NCI-H146 treated with DMSO at 0.1 percent for 48 hours (cell line): ENCODE results near the gene PRAC1.
"Not testable (repeated sequence)": the region's sequence is repeated elsewhere in the genome, so short reads cannot be mapped to it uniquely, and the experiment has no call there.

Source experiments
- DNase-seq: peaks from one replicate; lab custom pipeline; 2025; ENCODE audit not compliant: unreplicated experiment; lab: John Stamatoyannopoulos, UW

PRAC1 gene

GRCh38 chr17:48727415-48728175 lies 5.3 kb upstream of the PRAC1 start:
- DNase-seq, result no peak

GRCh38 chr17:48726916-48727286 lies 4.6 kb upstream of the PRAC1 start:
- DNase-seq, result no peak

- no peak for DNase-seq
Observed at GRCh38 chr17:48726114-48726915, 4.0 kb upstream of the PRAC1 start.

GRCh38 chr17:48725288-48726064 lies 3.2 kb upstream of the PRAC1 start:
- no peak for DNase-seq

GRCh38 chr17:48725004-48725287 lies 2.6 kb upstream of the PRAC1 start:
- no peak for DNase-seq

- DNase-seq, result no peak
Observed at GRCh38 chr17:48724251-48725003, 2.1 kb upstream of the PRAC1 start.

- no peak for DNase-seq
Observed at GRCh38 chr17:48723423-48724250, 1.3 kb upstream of the PRAC1 start.

GRCh38 chr17:48722915-48723422 lies 651 bp upstream of the PRAC1 start, which contains the start of gene PRAC2:
Gene PRAC2 (plus strand): TSS chr17:48723185. CDS start chr17:48724411, 1,226 bp downstream.
- no peak for DNase-seq

- DNase-seq, result no peak
Observed at GRCh38 chr17:48721009-48721402, 1.3 kb downstream of the PRAC1 start.

- no peak for DNase-seq
Observed at GRCh38 chr17:48720266-48721008, 1.9 kb downstream of the PRAC1 start.

- DNase-seq, result no peak
Observed at GRCh38 chr17:48719642-48720265, 2.6 kb downstream of the PRAC1 start.

GRCh38 chr17:48718761-48719641 lies 3.3 kb downstream of the PRAC1 start:
- no peak for DNase-seq

GRCh38 chr17:48718227-48718760 lies 4.0 kb downstream of the PRAC1 start:
- no peak for DNase-seq

- no peak for DNase-seq
Observed at GRCh38 chr17:48717367-48718226, 4.7 kb downstream of the PRAC1 start.

GRCh38 chr17:48716549-48716948 lies 5.8 kb downstream of the PRAC1 start:
- not testable (repeated sequence) for DNase-seq

GRCh38 chr17:48715496-48716399 lies 6.6 kb downstream of the PRAC1 start:
- DNase-seq, result no peak
